Measurements from ENCODE around the gene KCNQ5.

DNA sequence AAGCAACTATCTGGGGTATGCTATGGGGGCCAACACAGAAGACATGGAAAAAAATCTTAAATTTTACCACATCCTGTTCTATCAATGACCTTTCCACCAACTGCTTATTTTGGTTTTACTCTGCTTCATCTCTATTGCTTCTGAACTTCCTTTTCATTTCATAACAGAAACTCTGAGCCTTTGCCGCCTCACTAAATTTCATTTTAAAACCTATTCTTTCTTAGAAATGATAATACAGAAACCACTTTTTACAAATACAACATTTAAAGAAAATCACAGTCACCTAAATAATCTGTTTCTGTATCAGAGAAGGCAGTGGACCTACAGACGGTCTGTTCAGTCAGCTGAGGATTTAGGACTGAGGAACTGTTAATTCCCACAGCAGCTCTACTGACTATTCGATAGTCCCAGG lies 117.5 kb downstream of the KCNQ5 start:
- no peak for TF ChIP-seq POLR2A (IDR thresholded peaks at IDR 0.05)
- TF ChIP-seq, protein P1, sequence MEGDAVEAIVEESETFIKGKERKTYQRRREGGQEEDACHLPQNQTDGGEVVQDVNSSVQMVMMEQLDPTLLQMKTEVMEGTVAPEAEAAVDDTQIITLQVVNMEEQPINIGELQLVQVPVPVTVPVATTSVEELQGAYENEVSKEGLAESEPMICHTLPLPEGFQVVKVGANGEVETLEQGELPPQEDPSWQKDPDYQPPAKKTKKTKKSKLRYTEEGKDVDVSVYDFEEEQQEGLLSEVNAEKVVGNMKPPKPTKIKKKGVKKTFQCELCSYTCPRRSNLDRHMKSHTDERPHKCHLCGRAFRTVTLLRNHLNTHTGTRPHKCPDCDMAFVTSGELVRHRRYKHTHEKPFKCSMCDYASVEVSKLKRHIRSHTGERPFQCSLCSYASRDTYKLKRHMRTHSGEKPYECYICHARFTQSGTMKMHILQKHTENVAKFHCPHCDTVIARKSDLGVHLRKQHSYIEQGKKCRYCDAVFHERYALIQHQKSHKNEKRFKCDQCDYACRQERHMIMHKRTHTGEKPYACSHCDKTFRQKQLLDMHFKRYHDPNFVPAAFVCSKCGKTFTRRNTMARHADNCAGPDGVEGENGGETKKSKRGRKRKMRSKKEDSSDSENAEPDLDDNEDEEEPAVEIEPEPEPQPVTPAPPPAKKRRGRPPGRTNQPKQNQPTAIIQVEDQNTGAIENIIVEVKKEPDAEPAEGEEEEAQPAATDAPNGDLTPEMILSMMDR (IDR thresholded peaks at IDR 0.05): no peak

Data from thyroid gland (tissue), 4 donors.